K562 (cell line): ENCODE measurements around the gene RHOF. TPM values are rescaled to one million over a fixed set of nuclear protein-coding genes. Genes with fewer than 3 reads are reported as not detected.
A peak's percentile ranks its signal among the peaks of the same experiment; 100 is the strongest.

ENCODE experiments used
- ATAC-seq: fragments of 200-7000 bp; cut with Tn5 transposase; 3 replicates; pipeline ENCODE4 v1.9.1; 2020; ENCODE audit warnings: moderate library complexity
- BruUV-seq: library from RNA; stranded (reverse); fragments of 400-500 nt; replicated peaks from 2 replicates; lab custom pipeline; 2021; lab: Mats Ljungman, UMichigan
- CTCF ChIA-PET: fragments of 300-600 bp; formaldehyde crosslinking; extraction: SDS; loops from one replicate; lab custom pipeline; 2021; ENCODE audit warnings: low intra/inter-chr PET ratio; lab: Yijun Ruan, JAX
- POLR2A ChIA-PET: fragments of 300-600, 350-650 bp; sonication (Branson Sonifier 250); formaldehyde crosslinking; extraction: SDS; loops from one replicate; lab custom pipeline; 2021; ENCODE audit warnings: antibody characterized with exemption, inconsistent platforms; lab: Yijun Ruan, JAX
- DNase-seq, 4 experiments: peaks; one replicate each; pipeline versions ENCODE4 v3.0.0 to v3.0.0-alpha.2; 2011 to 2018; ENCODE audit warnings: low spot score in 3 of 4, mixed read lengths in 3 of 4; ENCODE audit errors: extremely low read depth in 1 of 4
- FAIRE-seq: peaks from 2 replicates; lab custom pipeline; 2011; peaks lifted over from hg19 to GRCh38; lab: Jason Lieb, UNC
- H2AFZ ChIP-seq: 2 replicates; pipeline ENCODE4 v1.6.0; 2011; ENCODE audit warnings: low read depth, low read length, control low read depth, inconsistent platforms
- H3K27ac ChIP-seq: fragments of 200-600 bp; 3 replicates; pipeline ENCODE4 v1.8.0; 2011; ENCODE audit warnings: low read depth, mild to moderate bottlenecking, control low read depth, inconsistent platforms, low read length, moderate library complexity, mixed read lengths; ENCODE audit errors: extremely low read depth
- H3K27me3 ChIP-seq, 2 experiments: fragments of 300-600 bp in 1 of 2; 2 replicates in 1 of 2; 3 replicates in 1 of 2; pipeline versions ENCODE4 v1.6.0 to v1.8.0; 2011; ENCODE audit warnings: inconsistent platforms in 2 of 2, low read length in 2 of 2, mild to moderate bottlenecking in 1 of 2, mixed read lengths in 1 of 2, moderate library complexity in 1 of 2; ENCODE audit not compliant: control insufficient read depth in 2 of 2, insufficient read depth in 2 of 2
- H3K36me3 ChIP-seq: fragments of 300-600 bp; 3 replicates; pipeline ENCODE4 v1.8.0; 2011; ENCODE audit warnings: mild to moderate bottlenecking, low read length, inconsistent platforms; ENCODE audit not compliant: control insufficient read depth, insufficient read depth
- H3K4me1 ChIP-seq, 2 experiments: fragments of 200-600 bp in 1 of 2; replicated peaks in 1 of 2; 2 replicates in 1 of 2; 3 replicates in 1 of 2; pipeline versions ENCODE4 v1.5.1 to v1.8.0; 2011; ENCODE audit warnings: inconsistent platforms in 2 of 2, low read length in 2 of 2, mild to moderate bottlenecking in 1 of 2, mixed read lengths in 1 of 2, moderate library complexity in 1 of 2; ENCODE audit not compliant: control insufficient read depth in 2 of 2, insufficient read depth in 2 of 2
- H3K4me2 ChIP-seq: 2 replicates; pipeline ENCODE4 v1.6.1; 2011; ENCODE audit warnings: low read length, control low read depth, inconsistent platforms, mixed read lengths; ENCODE audit not compliant: insufficient read depth
- H3K4me3 ChIP-seq: fragments of 200-600 bp; sonication (generic), shearing (Covaris generic); 2 replicates; pipeline ENCODE4 v1.5.1; 2016; ENCODE audit warnings: control low read depth, inconsistent platforms
- H3K79me2 ChIP-seq: fragments of 200-600 bp; 3 replicates; pipeline ENCODE4 v1.8.0; 2011; ENCODE audit warnings: low read length, inconsistent platforms; ENCODE audit not compliant: control insufficient read depth, insufficient read depth
- H3K9ac ChIP-seq, 2 experiments: 2 replicates each; pipeline versions ENCODE4 v1.6.0 to v1.6.1; 2011; ENCODE audit warnings: low read depth in 2 of 2, low read length in 2 of 2, control low read depth in 1 of 2, inconsistent platforms in 1 of 2, mild to moderate bottlenecking in 1 of 2, mixed read lengths in 1 of 2; ENCODE audit not compliant: insufficient read depth in 1 of 2
- H3K9me1 ChIP-seq: one replicate; pipeline ENCODE4 v1.6.0; 2011; ENCODE audit warnings: inconsistent platforms, mild to moderate bottlenecking, low read length, moderate library complexity; ENCODE audit not compliant: control insufficient read depth, insufficient read depth
- H3K9me3 ChIP-seq: replicated peaks from 2 replicates; pipeline ENCODE4 v1.5.1; 2011; ENCODE audit warnings: low read depth, low read length, inconsistent platforms; ENCODE audit not compliant: control insufficient read depth, insufficient read depth
- H4K20me1 ChIP-seq: replicated peaks from 2 replicates; pipeline ENCODE4 v1.6.1; 2011; ENCODE audit warnings: low read length, inconsistent platforms, mixed read lengths; ENCODE audit not compliant: control insufficient read depth, insufficient read depth
- GTF2A2 ChIP-seq: IDR thresholded peaks from 2 replicates; pipeline ENCODE4 v1.6.1; 2016; ENCODE audit warnings: mild to moderate bottlenecking, missing genetic modification characterization, missing compliant biosample characterization
- MECOM ChIP-seq: fragments of 250-450 bp; sonication (Bioruptor Pico); IDR thresholded peaks from 2 replicates; pipeline ENCODE4 v1.8.0; 2022; ENCODE audit warnings: inconsistent platforms
- OTX1 ChIP-seq: fragments of 450-650 bp; formaldehyde crosslinking; IDR thresholded peaks from 2 replicates; pipeline ENCODE4 v1.4.0; 2022; ENCODE audit warnings: mild to moderate bottlenecking
- POLR2AphosphoS5 ChIP-seq: IDR thresholded peaks from 2 replicates; pipeline ENCODE4 v1.6.1; 2011; ENCODE audit warnings: mild to moderate bottlenecking, low read depth, low read length, moderate library complexity; ENCODE audit not compliant: control insufficient read depth, insufficient read depth
- SMC3 ChIP-seq: conservative IDR thresholded peaks from 2 replicates; pipeline ENCODE4 v1.6.1; 2011; ENCODE audit warnings: low read depth, low read length, improper control_type of control experiment; ENCODE audit not compliant: insufficient read depth
- SUPT5H ChIP-seq: fragments of 450-650 bp; IDR thresholded peaks from 2 replicates; pipeline ENCODE4 v1.6.1; 2016
- TCF7 ChIP-seq: sonication (generic); IDR thresholded peaks from 2 replicates; pipeline ENCODE4 v1.6.1; 2016; ENCODE audit warnings: antibody characterized with exemption, borderline replicate concordance
- ZFP30 ChIP-seq: fragments of 250-450 bp; sonication (Bioruptor Pico); IDR thresholded peaks from 2 replicates; pipeline ENCODE4 v1.8.0; 2022; ENCODE audit warnings: moderate library complexity, mild to moderate bottlenecking, inconsistent platforms, borderline replicate concordance
- ZNF766 ChIP-seq: fragments of 200-800 bp; sonication (Bioruptor generic); conservative IDR thresholded peaks from 2 replicates; pipeline ENCODE4 v1.6.1; 2016; ENCODE audit warnings: missing genetic modification characterization, missing compliant biosample characterization
- WGBS: fragments of 100-300 bp; shearing (Covaris generic); methylation state at CpG from one replicate; pipeline ENCODE4 v1.1.6; 2016; ENCODE audit warnings: low coverage, mixed read lengths; ENCODE audit not compliant: insufficient coverage; ENCODE audit errors: missing lambda C conversion rate; 5-methylcytosine and 5-hydroxymethylcytosine counted together
- in situ Hi-C: fragments of 300-500 bp; cut with MboI; formaldehyde crosslinking; loops from 4 replicates; pipeline ENCODE4 v1.15.0; 2018; ENCODE audit warnings: inconsistent platforms, mixed read lengths
- intact Hi-C: fragments of 100-400 bp; cut with micrococcal nuclease; formaldehyde crosslinking; loops from 2 replicates; pipeline ENCODE4 v1.14.2; 2022
- polyA plus RNA-seq, 8 experiments: library from polyadenylated mRNA; depleted of rRNA in 4 of 8; stranded (reverse) in 5 of 8; unstranded in 3 of 8; fragments of >200 nt; fragmentation: Nextera tagmentation in 2 of 8; fragmentation: Illumina TruSeq in 1 of 8; extraction: Ambion mirVana in 2 of 8; extraction: Trizol in 1 of 8; gene quantifications; 2 replicates each; pipeline versions ENCODE4 v1.2.1 to v1.2.3, GENCODE V29; 2011 to 2014; ENCODE audit warnings: inconsistent platforms in 1 of 8, missing spikeins in 1 of 8
- total RNA-seq, 7 experiments: library from RNA; depleted of rRNA in 6 of 7; stranded (reverse); fragments of >200 nt in 6 of 7; fragmentation: Illumina TruSeq in 2 of 7; extraction: Trizol in 2 of 7; gene quantifications; 2 replicates each; pipeline versions ENCODE4 v1.2.1 to v1.2.3, GENCODE V29; 2011 to 2021; ENCODE audit warnings: low replicate concordance in 1 of 7
- TF ChIP-seq, protein P1 (sequence below): IDR thresholded peaks from 2 replicates; pipeline ENCODE4 v1.6.1; 2011; ENCODE audit warnings: borderline replicate concordance, low read depth, mild to moderate bottlenecking, moderate library complexity, low read length; ENCODE audit not compliant: insufficient read depth, poor library complexity, severe bottlenecking
- TF ChIP-seq, protein P2 (sequence below): fragments of 450-650 bp; IDR thresholded peaks from 2 replicates; pipeline ENCODE4 v1.6.1; 2017; ENCODE audit warnings: mild to moderate bottlenecking, moderate library complexity
- TF ChIP-seq, protein P3 (sequence below): fragments of 250-450 bp; sonication (Bioruptor Pico); IDR thresholded peaks from 2 replicates; pipeline ENCODE4 v1.8.0; 2021; ENCODE audit warnings: mild to moderate bottlenecking, moderate library complexity
- TF ChIP-seq, protein P4 (sequence below): fragments of 250-450 bp; sonication (Bioruptor Pico); IDR thresholded peaks from 2 replicates; pipeline ENCODE4 v1.5.0; 2021; ENCODE audit warnings: mild to moderate bottlenecking, moderate library complexity

The RHOF gene
- total and polyA plus RNA-seq, 9 of the 15 experiments (the other 6 are each of a cell fraction or from before 2014, with no cell fraction given): 0.13 to 10.1 (median 4.0) TPM

DNA sequence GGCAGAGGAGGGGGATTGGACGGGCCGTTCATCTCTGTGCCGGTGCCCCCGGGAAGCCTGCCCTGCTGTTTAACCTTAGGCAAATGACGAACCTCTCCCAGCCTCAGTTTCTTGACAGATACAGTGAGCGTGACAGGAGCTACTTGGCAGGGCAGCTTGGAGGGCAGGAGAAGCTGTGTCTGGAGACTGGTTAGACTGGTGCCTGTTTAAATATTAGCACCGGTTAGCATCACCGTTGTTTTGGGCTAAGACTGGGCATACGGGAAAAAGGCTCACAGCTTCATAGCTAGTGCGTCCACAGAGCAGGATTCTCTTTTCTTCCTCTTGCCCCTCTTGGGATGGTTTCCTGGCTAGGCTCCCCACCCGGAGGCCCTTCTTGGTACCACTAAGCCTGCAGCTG is 38.7 kb downstream of the RHOF start:
- DNase-seq (no peak), ATAC-seq (no peak), FAIRE-seq (peak; percentile 19)
- Histone ChIP-seq H3K27ac (no peak overlapping the region), H3K9me1 (peaks cover 6% of the 10 kb centered on the region), H3K4me1 (peaks cover 0 to 11% of the 10 kb centered on the region in 2 experiments; a peak in 1 of 5 replicates), H3K4me3 (no peak overlapping the region), H3K27me3 (no peaks in the 10 kb centered on the region), H4K20me1 (no peaks in the 10 kb centered on the region), H3K79me2 (no peaks in the 10 kb centered on the region), H3K9ac (peak overlapping the region in 1 of 2 experiments; percentile 28; a peak in 2 of 4 replicates), H2AFZ (no peak overlapping the region), H3K9me3 (no peaks in the 10 kb centered on the region), H3K36me3 (peaks cover 28% of the 10 kb centered on the region), H3K4me2 (no peak overlapping the region)
- ChIA-PET CTCF (no interaction called here), POLR2A (interaction anchor here (0.9 kb wide), 1 partner anchor 13 kb away, joined by 3 read pairs; no protein-coding TSS in a partner anchor)
- intact Hi-C loops: no loop called here
- 93% methylated on average over 11 of the region's 11 CpGs for WGBS
- BruUV-seq: no TSS peak
- in situ Hi-C loops: no loop called here
- TF ChIP-seq, protein P1, sequence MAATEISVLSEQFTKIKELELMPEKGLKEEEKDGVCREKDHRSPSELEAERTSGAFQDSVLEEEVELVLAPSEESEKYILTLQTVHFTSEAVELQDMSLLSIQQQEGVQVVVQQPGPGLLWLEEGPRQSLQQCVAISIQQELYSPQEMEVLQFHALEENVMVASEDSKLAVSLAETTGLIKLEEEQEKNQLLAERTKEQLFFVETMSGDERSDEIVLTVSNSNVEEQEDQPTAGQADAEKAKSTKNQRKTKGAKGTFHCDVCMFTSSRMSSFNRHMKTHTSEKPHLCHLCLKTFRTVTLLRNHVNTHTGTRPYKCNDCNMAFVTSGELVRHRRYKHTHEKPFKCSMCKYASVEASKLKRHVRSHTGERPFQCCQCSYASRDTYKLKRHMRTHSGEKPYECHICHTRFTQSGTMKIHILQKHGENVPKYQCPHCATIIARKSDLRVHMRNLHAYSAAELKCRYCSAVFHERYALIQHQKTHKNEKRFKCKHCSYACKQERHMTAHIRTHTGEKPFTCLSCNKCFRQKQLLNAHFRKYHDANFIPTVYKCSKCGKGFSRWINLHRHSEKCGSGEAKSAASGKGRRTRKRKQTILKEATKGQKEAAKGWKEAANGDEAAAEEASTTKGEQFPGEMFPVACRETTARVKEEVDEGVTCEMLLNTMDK: no peak
- no peak for TF ChIP-seq TCF7
- TF ChIP-seq, protein P2, sequence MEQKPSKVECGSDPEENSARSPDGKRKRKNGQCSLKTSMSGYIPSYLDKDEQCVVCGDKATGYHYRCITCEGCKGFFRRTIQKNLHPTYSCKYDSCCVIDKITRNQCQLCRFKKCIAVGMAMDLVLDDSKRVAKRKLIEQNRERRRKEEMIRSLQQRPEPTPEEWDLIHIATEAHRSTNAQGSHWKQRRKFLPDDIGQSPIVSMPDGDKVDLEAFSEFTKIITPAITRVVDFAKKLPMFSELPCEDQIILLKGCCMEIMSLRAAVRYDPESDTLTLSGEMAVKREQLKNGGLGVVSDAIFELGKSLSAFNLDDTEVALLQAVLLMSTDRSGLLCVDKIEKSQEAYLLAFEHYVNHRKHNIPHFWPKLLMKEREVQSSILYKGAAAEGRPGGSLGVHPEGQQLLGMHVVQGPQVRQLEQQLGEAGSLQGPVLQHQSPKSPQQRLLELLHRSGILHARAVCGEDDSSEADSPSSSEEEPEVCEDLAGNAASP: no peak
- TF ChIP-seq SUPT5H: no peak
- no peak for TF ChIP-seq SMC3
- no peak for TF ChIP-seq MECOM (CRISPR knock-in tag)
- no peak for TF ChIP-seq ZNF766 (CRISPR knock-in tag)
- TF ChIP-seq, protein P3, sequence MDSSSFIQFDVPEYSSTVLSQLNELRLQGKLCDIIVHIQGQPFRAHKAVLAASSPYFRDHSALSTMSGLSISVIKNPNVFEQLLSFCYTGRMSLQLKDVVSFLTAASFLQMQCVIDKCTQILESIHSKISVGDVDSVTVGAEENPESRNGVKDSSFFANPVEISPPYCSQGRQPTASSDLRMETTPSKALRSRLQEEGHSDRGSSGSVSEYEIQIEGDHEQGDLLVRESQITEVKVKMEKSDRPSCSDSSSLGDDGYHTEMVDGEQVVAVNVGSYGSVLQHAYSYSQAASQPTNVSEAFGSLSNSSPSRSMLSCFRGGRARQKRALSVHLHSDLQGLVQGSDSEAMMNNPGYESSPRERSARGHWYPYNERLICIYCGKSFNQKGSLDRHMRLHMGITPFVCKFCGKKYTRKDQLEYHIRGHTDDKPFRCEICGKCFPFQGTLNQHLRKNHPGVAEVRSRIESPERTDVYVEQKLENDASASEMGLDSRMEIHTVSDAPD (CRISPR knock-in tag): no peak
- TF ChIP-seq POLR2AphosphoS5: no peak
- TF ChIP-seq ZFP30 (CRISPR knock-in tag): no peak
- TF ChIP-seq OTX1 (CRISPR knock-in tag): no peak
- no peak for TF ChIP-seq GTF2A2
- TF ChIP-seq, protein P4, sequence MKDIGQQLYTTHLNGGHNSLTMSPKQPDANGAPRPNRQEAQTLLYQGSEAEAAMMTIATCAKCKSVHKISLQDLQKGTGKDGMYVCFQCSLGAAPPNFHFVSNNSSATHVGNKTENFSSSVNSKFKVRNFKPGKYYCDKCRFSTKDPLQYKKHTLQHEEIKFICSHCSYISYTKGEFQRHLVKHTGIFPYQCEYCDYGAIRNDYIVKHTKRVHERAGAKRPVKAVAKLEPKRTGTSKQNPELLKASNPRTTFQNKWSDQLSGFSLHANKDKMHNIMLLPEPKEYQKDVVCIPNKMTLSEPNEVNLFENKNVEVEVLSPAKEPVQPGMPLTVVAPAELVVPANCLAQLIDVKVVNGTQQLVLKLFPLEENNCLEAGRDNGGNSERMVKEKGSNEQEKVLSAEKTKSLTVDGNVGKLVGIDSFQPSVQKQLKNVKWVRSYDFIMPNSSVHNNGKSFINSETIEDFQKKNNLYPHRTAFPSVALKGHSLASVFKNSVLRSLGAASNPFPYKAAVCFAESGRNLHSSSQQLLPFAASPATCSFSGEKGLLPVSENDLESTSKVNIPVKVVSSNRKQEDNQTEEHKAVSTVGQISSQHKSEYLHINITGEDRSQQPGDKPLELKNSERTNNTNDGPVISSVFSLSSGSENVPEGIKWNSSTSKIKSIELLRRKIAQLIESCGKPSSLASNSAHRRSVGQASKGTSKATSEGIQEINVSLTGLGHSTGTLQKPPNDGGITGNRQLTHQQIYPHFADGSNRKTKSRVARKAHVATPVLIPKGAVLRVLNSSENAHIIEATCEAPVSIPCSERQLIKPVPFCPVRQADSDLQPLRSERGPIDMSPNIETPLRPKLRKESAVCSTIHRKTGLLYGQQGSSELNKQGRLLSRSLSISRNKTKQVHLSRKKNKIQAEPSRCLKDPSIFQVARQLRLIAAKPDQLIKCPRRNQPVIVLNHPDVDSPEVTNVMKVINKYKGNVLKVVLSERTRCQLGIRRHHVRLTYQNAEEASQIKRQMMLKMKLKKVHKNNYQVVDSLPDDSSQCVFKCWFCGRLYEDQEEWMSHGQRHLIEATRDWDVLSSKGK (CRISPR knock-in tag): no peak
